Measurements from ENCODE around the gene ETF1. TPM values are rescaled to one million over a fixed set of nuclear protein-coding genes. Genes with fewer than 3 reads are reported as not detected.

ETF1 gene
- total RNA-seq, 4 donors from 2014 or later, result 64.9 to 84.9 (median 80.4) TPM

- intact Hi-C loops (cut with DNase I), result no loop called here
- Histone ChIP-seq H3K27me3 (no peaks in the 10 kb centered on the region), H3K4me1 (peaks cover 10 to 16% of the 10 kb centered on the region in 2 donors), H3K27ac (peak within 1 kb of the TSS; percentile 92 to 100 (median 100)), H3K9me3 (no peaks in the 10 kb centered on the region), H3K36me3 (peaks cover 18 to 24% of the 10 kb centered on the region in 2 donors), H3K4me3 (replicated peaks in 1 of 3) (peak within 1 kb of the TSS; percentile 94 to 98 (median 97))
- WGBS, 2 donors, result 0 to 1% methylated on average over 32 to 35 of the region's 73 CpGs
- TF ChIP-seq, protein P1, sequence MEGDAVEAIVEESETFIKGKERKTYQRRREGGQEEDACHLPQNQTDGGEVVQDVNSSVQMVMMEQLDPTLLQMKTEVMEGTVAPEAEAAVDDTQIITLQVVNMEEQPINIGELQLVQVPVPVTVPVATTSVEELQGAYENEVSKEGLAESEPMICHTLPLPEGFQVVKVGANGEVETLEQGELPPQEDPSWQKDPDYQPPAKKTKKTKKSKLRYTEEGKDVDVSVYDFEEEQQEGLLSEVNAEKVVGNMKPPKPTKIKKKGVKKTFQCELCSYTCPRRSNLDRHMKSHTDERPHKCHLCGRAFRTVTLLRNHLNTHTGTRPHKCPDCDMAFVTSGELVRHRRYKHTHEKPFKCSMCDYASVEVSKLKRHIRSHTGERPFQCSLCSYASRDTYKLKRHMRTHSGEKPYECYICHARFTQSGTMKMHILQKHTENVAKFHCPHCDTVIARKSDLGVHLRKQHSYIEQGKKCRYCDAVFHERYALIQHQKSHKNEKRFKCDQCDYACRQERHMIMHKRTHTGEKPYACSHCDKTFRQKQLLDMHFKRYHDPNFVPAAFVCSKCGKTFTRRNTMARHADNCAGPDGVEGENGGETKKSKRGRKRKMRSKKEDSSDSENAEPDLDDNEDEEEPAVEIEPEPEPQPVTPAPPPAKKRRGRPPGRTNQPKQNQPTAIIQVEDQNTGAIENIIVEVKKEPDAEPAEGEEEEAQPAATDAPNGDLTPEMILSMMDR (IDR thresholded peaks at IDR 0.05), result peak in 2 of 6 experiments; percentile 9 to 41
- TF ChIP-seq POLR2A (IDR thresholded peaks at IDR 0.05), result peak; percentile 55 to 75
- DNase-seq, result peak; percentile 99
Measured at GRCh38 chr5:138575194-138576015, 32.4 kb upstream of the ETF1 start, which contains the start of gene HSPA9. Gene HSPA9, minus strand, starts transcription at chr5:138575401. Its CDS starts 83 bp downstream, at chr5:138575318.

GRCh38 chr5:138574744-138575193, 31.7 kb upstream of the ETF1 start:
- H3K9me3 ChIP-seq, result no peaks in the 10 kb centered on the region
- 0 to 1% methylated on average over 10 to 12 of the region's 18 CpGs for WGBS, 2 donors
- H3K36me3 ChIP-seq, result peaks cover 25 to 30% of the 10 kb centered on the region in 2 donors
- H3K27me3 ChIP-seq, result no peaks in the 10 kb centered on the region
- H3K27ac ChIP-seq, result peak overlapping the region; percentile 92 to 100 (median 100)
- intact Hi-C loops (cut with DNase I), result no loop called here
- peaks cover 10 to 16% of the 10 kb centered on the region in 2 donors for H3K4me1 ChIP-seq
- no peak for DNase-seq
- no peak for TF ChIP-seq POLR2A (IDR thresholded peaks at IDR 0.05)
- TF ChIP-seq, protein P1 (IDR thresholded peaks at IDR 0.05), result no peak
- peak overlapping the region; percentile 94 to 98 (median 97) for H3K4me3 ChIP-seq (replicated peaks in 1 of 3)

DNA sequence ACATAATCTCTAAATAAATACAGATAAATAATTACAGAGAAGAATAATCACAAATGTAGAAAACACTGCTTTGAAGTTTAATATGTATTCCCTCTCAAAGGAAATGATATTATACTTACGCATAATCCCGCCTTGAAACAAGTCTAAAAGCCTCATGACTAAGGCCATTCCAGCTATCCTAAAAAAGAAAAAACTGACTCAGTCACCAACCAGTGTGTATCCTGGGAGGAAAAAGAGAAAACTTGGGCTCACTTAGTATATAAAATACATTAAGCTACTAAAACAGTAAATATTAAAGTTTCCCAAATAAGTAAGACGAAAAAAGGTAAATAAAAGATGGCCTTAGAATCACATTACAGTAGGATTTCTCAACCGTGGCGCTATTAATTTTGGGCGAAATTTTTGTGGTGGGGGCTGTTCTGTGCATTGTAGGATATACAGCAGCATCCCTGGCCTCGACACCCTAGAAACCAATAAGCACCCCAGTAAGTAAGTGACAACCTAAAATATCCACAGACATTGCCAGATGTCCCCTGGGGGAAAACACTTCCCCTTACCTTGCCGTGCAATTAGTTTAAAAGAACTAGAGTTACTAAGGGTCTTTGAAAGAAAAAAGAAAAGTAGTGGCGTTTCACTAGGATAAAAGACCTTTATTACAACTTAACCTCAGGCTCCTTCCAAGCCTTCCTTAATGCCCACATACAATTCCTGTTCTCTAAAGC, 31.1 kb upstream of the ETF1 start:
- Histone ChIP-seq H3K4me3 (replicated peaks in 1 of 3) (peak overlapping the region in 2 of 3 donors; percentile 94 to 98), H3K27ac (peak overlapping the region; percentile 92 to 100 (median 100)), H3K36me3 (peaks cover 31 to 37% of the 10 kb centered on the region in 2 donors), H3K9me3 (no peaks in the 10 kb centered on the region), H3K4me1 (peaks cover 10 to 19% of the 10 kb centered on the region in 2 donors), H3K27me3 (no peaks in the 10 kb centered on the region)
- WGBS, 2 donors, result 41 to 46% methylated on average over 9 of the region's 9 CpGs
- DNase-seq, result no peak
- intact Hi-C loops (cut with DNase I), result no loop called here
- TF ChIP-seq, protein P1 (IDR thresholded peaks at IDR 0.05), result no peak
- no peak for TF ChIP-seq POLR2A (IDR thresholded peaks at IDR 0.05)

- H3K27ac ChIP-seq, result no peak overlapping the region
- H3K4me3 ChIP-seq (replicated peaks in 1 of 3), result no peak overlapping the region
- intact Hi-C loops (cut with DNase I), result no loop called here
- TF ChIP-seq POLR2A (IDR thresholded peaks at IDR 0.05), result no peak
- TF ChIP-seq, protein P1 (IDR thresholded peaks at IDR 0.05), result no peak
- H3K36me3 ChIP-seq, result peaks cover 39 to 45% of the 10 kb centered on the region in 2 donors
- WGBS, 2 donors, result 83 to 93% methylated on average over 7 to 8 of the region's 8 CpGs
- H3K9me3 ChIP-seq, result no peaks in the 10 kb centered on the region
- H3K27me3 ChIP-seq, result no peaks in the 10 kb centered on the region
- peaks cover 10 to 24% of the 10 kb centered on the region in 2 donors for H3K4me1 ChIP-seq
- no peak for DNase-seq
Measured at GRCh38 chr5:138573223-138573622, 30.2 kb upstream of the ETF1 start.
